GM12891 (cell line): ENCODE data around the gene ANKS1A.

Experiments
- PAX5 ChIP-seq: IDR thresholded peaks from 2 replicates; pipeline ENCODE4 v1.6.1; 2011; ENCODE audit warnings: low read length, moderate library complexity, mild to moderate bottlenecking; ENCODE audit not compliant: insufficient read depth, severe bottlenecking
- POLR2A ChIP-seq: IDR thresholded peaks from 2 replicates; pipeline ENCODE4 v1.6.1; 2011; ENCODE audit warnings: low read depth, low read length, control low read depth
- POLR2AphosphoS5 ChIP-seq: IDR thresholded peaks from 2 replicates; pipeline ENCODE4 v1.6.1; 2011; ENCODE audit warnings: low read depth, low read length, control low read depth
- TAF1 ChIP-seq: IDR thresholded peaks from 2 replicates; pipeline ENCODE4 v1.6.1; 2011; ENCODE audit warnings: low read depth, low read length, control low read depth

GRCh38 chr6:35047265-35048011 is 158.4 kb downstream of the ANKS1A start:
- no peak for TF ChIP-seq PAX5
- no peak for TF ChIP-seq POLR2A
- no peak for TF ChIP-seq POLR2AphosphoS5
- TF ChIP-seq TAF1, result no peak
